Thoracic aorta (tissue), 2 donors: Measurements from ENCODE around the gene XYLT1. TPM values are rescaled to one million over a fixed set of nuclear protein-coding genes. Genes with fewer than 3 reads are reported as not detected.
A peak's percentile ranks its signal among the peaks of the same experiment; 100 is the strongest.

Source experiments
- ATAC-seq: fragments of 150-250 bp; one replicate; pipeline ENCODE4 v1.8.0; 2017; ENCODE audit warnings: low read depth; ENCODE audit not compliant: insufficient number of reproducible peaks, low FRiP score
- DNase-seq: peaks from one replicate; pipeline ENCODE4 v3.0.0-alpha.2; 2020; ENCODE audit warnings: low spot score
- H3K27ac ChIP-seq, 2 donors: fragments of 200-600 bp; sonication (generic); 1 replicate in 1 of 2; 2 replicates in 1 of 2; pipeline ENCODE4 v1.5.1; 2016; ENCODE audit warnings: mild to moderate bottlenecking in 2 of 2, moderate library complexity in 2 of 2
- H3K27me3 ChIP-seq: fragments of 200-600 bp; sonication (generic); replicated peaks from 2 replicates; pipeline ENCODE4 v1.6.0; 2016; ENCODE audit warnings: mild to moderate bottlenecking; ENCODE audit not compliant: insufficient read depth
- H3K36me3 ChIP-seq: fragments of 200-600 bp; sonication (generic); one replicate; pipeline ENCODE4 v1.5.1; 2016
- H3K4me1 ChIP-seq, 2 donors: fragments of 200-600 bp; sonication (generic); 1 replicate in 1 of 2; 2 replicates in 1 of 2; pipeline versions ENCODE4 v1.5.1 to v1.6.0; 2016; ENCODE audit warnings: low read depth in 2 of 2, mild to moderate bottlenecking in 1 of 2; ENCODE audit not compliant: control insufficient read depth in 1 of 2
- H3K4me3 ChIP-seq: fragments of 200-600 bp; sonication (generic); 2 replicates; pipeline ENCODE4 v1.5.1; 2016; ENCODE audit warnings: mild to moderate bottlenecking
- H3K9me3 ChIP-seq: fragments of 200-600 bp; sonication (generic); 2 replicates; pipeline ENCODE4 v1.5.1; 2016
- CTCF ChIP-seq: fragments of 200-600 bp; sonication (generic); IDR thresholded peaks from one replicate; pipeline ENCODE4 v1.5.1; 2019; ENCODE audit warnings: antibody characterized with exemption
- total RNA-seq, 2 donors: library from RNA; depleted of rRNA; stranded (reverse); fragments of >200 nt; gene quantifications; one replicate each; pipeline versions ENCODE4 v1.1.0 to v1.2.3, GENCODE V29; 2016

The XYLT1 gene
- total RNA-seq, 2 donors from 2014 or later: 13.1 to 22.5 TPM

GRCh38 chr16:17293813-17294558, 176.8 kb downstream of the XYLT1 start:
- ATAC-seq: no peak
- Histone ChIP-seq H3K27me3 (no peaks in the 10 kb centered on the region), H3K36me3 (no peaks in the 10 kb centered on the region), H3K9me3 (no peaks in the 10 kb centered on the region), H3K27ac (no peak overlapping the region), H3K4me3 (no peak overlapping the region), H3K4me1 (peaks cover 7 to 53% of the 10 kb centered on the region in 2 donors)
- no peak for TF ChIP-seq CTCF
- no peak for DNase-seq

GRCh38 chr16:17291289-17291688, 179.5 kb downstream of the XYLT1 start:
- Histone ChIP-seq H3K4me3 (no peak overlapping the region), H3K36me3 (no peaks in the 10 kb centered on the region), H3K27ac (no peak overlapping the region), H3K27me3 (no peaks in the 10 kb centered on the region), H3K9me3 (no peaks in the 10 kb centered on the region), H3K4me1 (peaks cover 7 to 45% of the 10 kb centered on the region in 2 donors)
- TF ChIP-seq CTCF: no peak
- DNase-seq (no peak), ATAC-seq (no peak)

GRCh38 chr16:17289674-17290635, 180.8 kb downstream of the XYLT1 start:
- Histone ChIP-seq H3K36me3 (no peaks in the 10 kb centered on the region), H3K4me3 (peak overlapping the region; percentile 22), H3K9me3 (no peaks in the 10 kb centered on the region), H3K27me3 (no peaks in the 10 kb centered on the region), H3K4me1 (peaks cover 5 to 34% of the 10 kb centered on the region in 2 donors), H3K27ac (peak overlapping the region; percentile 27 to 65)
- ATAC-seq (no peak), DNase-seq (no peak)
- TF ChIP-seq CTCF: no peak

- Histone ChIP-seq H3K27ac (peak overlapping the region; percentile 27 to 65), H3K36me3 (no peaks in the 10 kb centered on the region), H3K4me3 (no peak overlapping the region), H3K9me3 (no peaks in the 10 kb centered on the region), H3K4me1 (peaks cover 5 to 25% of the 10 kb centered on the region in 2 donors), H3K27me3 (no peaks in the 10 kb centered on the region)
- ATAC-seq: no peak
- TF ChIP-seq CTCF: no peak
- DNase-seq: no peak
Observed at GRCh38 chr16:17289050-17289449, 181.7 kb downstream of the XYLT1 start.
